HK-2 (cell line): ENCODE measurements around the gene FGFR3.
A peak's percentile ranks its signal among the peaks of the same experiment; 100 is the strongest.

Source experiments
- DNase-seq: peaks from one replicate; pipeline ENCODE4 v3.0.0-alpha.2; 2018; ENCODE audit not compliant: unreplicated experiment

The FGFR3 gene

DNA sequence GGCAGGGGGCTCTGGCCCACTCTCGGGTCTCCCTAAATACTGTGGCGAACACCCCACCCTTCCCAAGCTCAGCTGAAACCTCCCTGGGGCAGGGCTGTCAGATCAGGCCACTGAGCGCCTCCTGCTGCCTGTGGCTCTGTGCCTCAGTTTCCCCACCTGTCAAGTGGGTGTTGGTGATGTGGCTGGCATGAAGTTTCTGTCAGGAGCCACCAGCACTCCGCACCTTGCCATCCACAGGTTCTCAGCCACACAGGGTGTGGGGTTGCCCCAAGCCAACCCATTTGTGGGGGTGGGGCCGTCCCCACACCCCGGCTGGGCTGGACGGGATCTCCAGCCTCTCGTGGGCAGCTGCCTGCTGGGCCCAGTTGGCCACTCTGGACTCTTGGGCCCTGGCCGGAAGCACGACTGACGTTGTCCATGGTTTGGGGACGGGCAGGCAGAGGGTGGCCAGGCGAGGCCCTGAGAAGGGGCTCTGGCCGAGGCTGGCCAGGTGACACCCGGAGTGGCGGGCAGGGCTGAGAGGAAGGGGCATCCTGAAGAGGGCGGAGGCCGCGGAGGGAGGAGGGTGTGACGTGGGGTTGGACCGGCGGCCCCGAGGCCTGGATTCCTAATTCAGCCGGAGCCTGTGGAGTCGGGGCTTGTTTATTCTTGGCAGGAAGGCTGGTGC, 5.5 kb upstream of the FGFR3 start:
- no peak for DNase-seq

- DNase-seq = no peak
These were observed 4.7 kb upstream of the FGFR3 start for GRCh38 chr4:1788254-1788973.

GRCh38 chr4:1789552-1789951, 3.5 kb upstream of the FGFR3 start:
- DNase-seq = no peak

- no peak for DNase-seq
These were observed 3.1 kb upstream of the FGFR3 start for GRCh38 chr4:1790005-1790404.

DNA sequence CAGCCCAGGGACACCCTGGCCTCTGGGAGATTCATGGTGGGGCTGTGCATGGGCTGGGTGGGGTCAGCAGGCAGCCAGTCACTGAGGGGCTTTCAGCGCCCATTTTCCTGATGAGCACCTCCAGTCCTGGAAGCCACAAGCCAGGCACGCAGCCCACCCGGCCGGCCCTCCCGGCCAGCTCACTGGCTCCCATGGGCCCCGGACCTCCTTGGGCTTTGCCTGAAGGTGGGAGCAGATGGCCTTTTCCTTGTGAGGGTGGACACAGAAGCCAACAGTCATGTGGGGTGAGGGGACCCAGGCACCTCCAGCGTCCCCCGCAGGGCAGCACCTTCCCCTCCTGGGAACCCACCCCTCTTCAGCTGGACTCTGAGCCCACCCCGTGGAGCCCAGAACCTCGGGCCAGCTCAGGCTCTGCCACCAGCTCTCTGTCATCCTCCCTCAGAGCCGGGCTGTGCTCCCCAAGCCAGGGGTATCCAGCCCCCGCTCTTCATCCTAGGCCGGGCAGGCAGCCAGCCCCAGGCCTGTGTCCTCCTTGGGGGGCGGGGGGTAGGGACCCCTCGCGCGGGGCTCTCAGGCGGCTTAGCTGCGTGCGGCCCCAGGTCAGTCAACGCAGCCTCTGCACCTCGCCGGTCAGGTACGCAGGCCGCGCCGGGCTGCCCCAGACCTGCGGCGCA, 798 bp upstream of the FGFR3 start:
- no peak for DNase-seq

GRCh38 chr4:1793496-1793840, 375 bp downstream of the FGFR3 start:
- no peak for DNase-seq

GRCh38 chr4:1793940-1794808, 1.1 kb downstream of the FGFR3 start:
- peak; percentile 41 for DNase-seq

GRCh38 chr4:1794809-1795298, 1.8 kb downstream of the FGFR3 start:
- no peak for DNase-seq

- DNase-seq = peak; percentile 49
These were observed 2.5 kb downstream of the FGFR3 start for GRCh38 chr4:1795299-1796195.

GRCh38 chr4:1796486-1797204, 3.6 kb downstream of the FGFR3 start:
- DNase-seq = no peak

GRCh38 chr4:1797298-1797860, 4.3 kb downstream of the FGFR3 start:
- no peak for DNase-seq

GRCh38 chr4:1797861-1798579, 4.9 kb downstream of the FGFR3 start:
- no peak for DNase-seq

GRCh38 chr4:1798580-1799386, 5.7 kb downstream of the FGFR3 start:
- DNase-seq = no peak

DNA sequence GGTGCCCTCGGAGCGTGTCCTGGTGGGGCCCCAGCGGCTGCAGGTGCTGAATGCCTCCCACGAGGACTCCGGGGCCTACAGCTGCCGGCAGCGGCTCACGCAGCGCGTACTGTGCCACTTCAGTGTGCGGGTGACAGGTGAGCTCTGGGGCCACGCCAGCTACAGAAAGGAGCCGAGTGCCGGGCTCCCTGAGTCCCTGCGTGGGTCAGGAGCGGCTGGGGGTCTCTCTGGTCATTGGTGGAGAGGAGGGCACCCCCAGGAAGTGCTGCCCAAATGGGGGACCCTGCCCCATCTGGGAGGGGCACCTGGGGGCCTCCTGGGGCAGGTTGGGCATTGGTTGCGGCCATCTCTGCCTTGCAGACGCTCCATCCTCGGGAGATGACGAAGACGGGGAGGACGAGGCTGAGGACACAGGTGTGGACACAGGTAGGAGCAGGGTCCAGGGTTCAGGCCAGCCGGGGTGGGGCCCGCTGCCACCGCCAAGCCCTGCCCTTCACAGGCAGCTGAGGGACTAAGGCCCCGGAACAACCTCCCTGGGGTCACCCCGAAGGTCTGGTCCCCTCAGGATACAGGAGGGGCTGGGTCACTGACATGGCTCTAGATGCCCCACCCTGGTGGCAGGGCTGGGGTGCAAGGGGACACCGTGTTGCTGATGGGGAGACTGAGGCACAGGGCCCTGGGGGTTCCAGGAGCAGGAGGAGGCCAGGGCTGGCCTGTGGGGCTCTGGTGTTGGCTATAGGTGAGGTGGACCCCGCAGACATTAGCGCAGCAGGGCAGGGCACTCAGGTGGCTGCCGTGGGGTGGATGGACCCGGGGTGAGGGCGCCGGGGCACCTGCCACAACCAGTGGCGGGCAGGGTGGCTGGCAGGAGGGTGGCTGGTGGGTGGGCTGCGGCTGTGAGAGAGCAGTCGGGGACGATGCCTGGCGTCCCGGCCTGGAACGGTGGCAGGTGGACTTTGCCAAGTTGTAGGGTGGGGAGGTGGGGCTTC, 6.6 kb downstream of the FGFR3 start:
- DNase-seq = no peak

- no peak for DNase-seq
These were observed 7.7 kb downstream of the FGFR3 start for GRCh38 chr4:1800805-1801204.

DNA sequence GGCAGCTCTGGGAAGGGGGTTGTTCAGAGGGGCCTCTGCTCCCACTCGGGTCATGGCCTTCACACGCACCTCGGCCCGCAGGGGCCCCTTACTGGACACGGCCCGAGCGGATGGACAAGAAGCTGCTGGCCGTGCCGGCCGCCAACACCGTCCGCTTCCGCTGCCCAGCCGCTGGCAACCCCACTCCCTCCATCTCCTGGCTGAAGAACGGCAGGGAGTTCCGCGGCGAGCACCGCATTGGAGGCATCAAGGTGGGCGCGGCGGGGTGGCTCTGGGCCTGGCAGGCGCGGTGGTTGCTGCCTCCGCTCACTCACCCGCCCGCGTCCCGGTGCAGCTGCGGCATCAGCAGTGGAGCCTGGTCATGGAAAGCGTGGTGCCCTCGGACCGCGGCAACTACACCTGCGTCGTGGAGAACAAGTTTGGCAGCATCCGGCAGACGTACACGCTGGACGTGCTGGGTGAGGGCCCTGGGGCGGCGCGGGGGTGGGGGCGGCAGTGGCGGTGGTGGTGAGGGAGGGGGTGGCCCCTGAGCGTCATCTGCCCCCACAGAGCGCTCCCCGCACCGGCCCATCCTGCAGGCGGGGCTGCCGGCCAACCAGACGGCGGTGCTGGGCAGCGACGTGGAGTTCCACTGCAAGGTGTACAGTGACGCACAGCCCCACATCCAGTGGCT, 8.3 kb downstream of the FGFR3 start:
- no peak for DNase-seq
